Stimulated activated CD4-positive, alpha-beta T cell treated with anti-CD3 and anti-CD28 coated beads, Interleukin-1b, Interleukin-23, amount 100 ng/mL, for 24 hours (primary cell): ENCODE data around the gene C16orf92.

ENCODE experiments used
- DNase-seq, 4 experiments: peaks; one replicate each; pipeline ENCODE4 v3.0.0-alpha.2; 2020; ENCODE audit warnings: low read depth in 4 of 4, low spot score in 1 of 4

The C16orf92 gene

GRCh38 chr16:30053376-30054015, 30.5 kb downstream of the C16orf92 start:
- DNase-seq = no peak

- DNase-seq = no peak
These were observed 31.5 kb downstream of the C16orf92 start for GRCh38 chr16:30054451-30054850.

- DNase-seq = peak in 2 of 4 experiments; percentile 35 to 40
These were observed 32.1 kb downstream of the C16orf92 start for GRCh38 chr16:30054959-30055553.

- DNase-seq = no peak
These were observed 37.3 kb downstream of the C16orf92 start for GRCh38 chr16:30060346-30060745.

GRCh38 chr16:30060836-30061554, 38.0 kb downstream of the C16orf92 start:
- DNase-seq = no peak

GRCh38 chr16:30063278-30063892, 40.4 kb downstream of the C16orf92 start:
- no peak for DNase-seq

- DNase-seq = peak; percentile 49 to 75 (median 56)
These were observed 41.1 kb downstream of the C16orf92 start for GRCh38 chr16:30063893-30064728.

- no peak for DNase-seq
These were observed 41.7 kb downstream of the C16orf92 start for GRCh38 chr16:30064729-30065101.

GRCh38 chr16:30065102-30065942, 42.3 kb downstream of the C16orf92 start, which contains the start of gene ALDOA:
ALDOA (plus strand) TSS chr16:30065760; CDS start chr16:30066898, 1,138 bp downstream.
- DNase-seq = peak; percentile 85 to 99 (median 92)

GRCh38 chr16:30065943-30066760, 43.2 kb downstream of the C16orf92 start:
- peak in 2 of 4 experiments; percentile 30 to 32 for DNase-seq

- no peak for DNase-seq
These were observed 44.0 kb downstream of the C16orf92 start for GRCh38 chr16:30066761-30067583.

- no peak for DNase-seq
These were observed 44.6 kb downstream of the C16orf92 start for GRCh38 chr16:30067584-30067916.

GRCh38 chr16:30068333-30068732, 45.3 kb downstream of the C16orf92 start:
- no peak for DNase-seq

- no peak for DNase-seq
These were observed 46.0 kb downstream of the C16orf92 start for GRCh38 chr16:30068750-30069610.

GRCh38 chr16:30069611-30070462, 46.8 kb downstream of the C16orf92 start:
- DNase-seq = no peak

- DNase-seq = no peak
These were observed 47.5 kb downstream of the C16orf92 start for GRCh38 chr16:30070490-30070889.
